Astrocyte of the spinal cord (primary cell): ENCODE data around the gene GRM7.

Source experiments
- DNase-seq: peaks from one replicate; pipeline ENCODE4 v3.0.0; 2011; ENCODE audit warnings: low read depth, low spot score
- H3K4me3 ChIP-seq: 2 replicates; pipeline ENCODE4 v1.5.1; 2011; ENCODE audit warnings: low read depth, mild to moderate bottlenecking, low read length, moderate library complexity
- in situ Hi-C: cut with HindIII; loops from 2 replicates; pipeline ENCODE4 v1.10.0; 2017; ENCODE audit warnings: low sequenced_read_pairs
- TF ChIP-seq, protein P1 (sequence below): IDR thresholded peaks from 2 replicates; pipeline ENCODE4 v1.5.1; 2012; ENCODE audit warnings: low read depth, mild to moderate bottlenecking, low read length, inconsistent platforms

GRM7 gene

DNA sequence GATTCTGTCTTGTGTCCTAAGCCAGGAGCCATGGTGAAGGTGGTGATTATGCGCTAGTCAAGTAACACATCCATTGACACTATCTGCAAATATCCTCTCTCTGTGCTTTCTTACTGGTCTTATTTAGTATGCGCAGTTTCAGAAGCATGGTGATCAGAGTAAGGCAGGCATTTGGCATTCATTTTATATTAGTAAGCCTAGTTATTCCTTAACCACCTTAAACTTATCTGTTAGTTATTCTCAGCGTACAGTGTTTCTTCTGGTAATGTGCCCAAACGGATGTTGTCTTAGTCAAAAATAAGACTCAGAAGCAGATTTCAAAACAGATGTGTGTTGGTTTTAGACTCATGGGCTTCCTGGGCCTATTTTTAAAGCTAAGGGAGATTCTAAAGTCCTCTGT is 329.2 kb downstream of the GRM7 start:
- peak; percentile 37 for DNase-seq
- in situ Hi-C loops: no loop called here
- TF ChIP-seq, protein P1, sequence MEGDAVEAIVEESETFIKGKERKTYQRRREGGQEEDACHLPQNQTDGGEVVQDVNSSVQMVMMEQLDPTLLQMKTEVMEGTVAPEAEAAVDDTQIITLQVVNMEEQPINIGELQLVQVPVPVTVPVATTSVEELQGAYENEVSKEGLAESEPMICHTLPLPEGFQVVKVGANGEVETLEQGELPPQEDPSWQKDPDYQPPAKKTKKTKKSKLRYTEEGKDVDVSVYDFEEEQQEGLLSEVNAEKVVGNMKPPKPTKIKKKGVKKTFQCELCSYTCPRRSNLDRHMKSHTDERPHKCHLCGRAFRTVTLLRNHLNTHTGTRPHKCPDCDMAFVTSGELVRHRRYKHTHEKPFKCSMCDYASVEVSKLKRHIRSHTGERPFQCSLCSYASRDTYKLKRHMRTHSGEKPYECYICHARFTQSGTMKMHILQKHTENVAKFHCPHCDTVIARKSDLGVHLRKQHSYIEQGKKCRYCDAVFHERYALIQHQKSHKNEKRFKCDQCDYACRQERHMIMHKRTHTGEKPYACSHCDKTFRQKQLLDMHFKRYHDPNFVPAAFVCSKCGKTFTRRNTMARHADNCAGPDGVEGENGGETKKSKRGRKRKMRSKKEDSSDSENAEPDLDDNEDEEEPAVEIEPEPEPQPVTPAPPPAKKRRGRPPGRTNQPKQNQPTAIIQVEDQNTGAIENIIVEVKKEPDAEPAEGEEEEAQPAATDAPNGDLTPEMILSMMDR: no peak
- H3K4me3 ChIP-seq: no peak overlapping the region

DNA sequence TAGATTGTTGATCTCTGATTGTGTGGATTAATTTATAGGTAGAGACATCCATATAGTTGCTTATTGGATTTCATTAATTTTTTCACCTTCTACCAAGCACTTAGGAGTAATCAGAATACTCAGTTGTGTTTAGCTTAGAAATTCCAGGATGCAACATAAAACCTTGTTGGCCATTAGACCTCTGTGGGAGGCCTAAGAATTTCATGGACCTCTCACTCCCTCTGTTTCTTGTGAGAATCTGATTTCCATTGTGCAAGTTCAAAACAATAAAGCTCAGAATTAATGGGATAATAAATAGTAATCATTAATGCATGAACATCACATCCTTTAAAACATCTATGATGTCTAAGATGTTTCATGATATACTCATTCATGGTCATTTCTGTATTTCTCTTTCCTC is 332.4 kb downstream of the GRM7 start:
- H3K4me3 ChIP-seq: no peak overlapping the region
- DNase-seq: no peak
- TF ChIP-seq, protein P1: no peak
- in situ Hi-C loops: no loop called here

DNA sequence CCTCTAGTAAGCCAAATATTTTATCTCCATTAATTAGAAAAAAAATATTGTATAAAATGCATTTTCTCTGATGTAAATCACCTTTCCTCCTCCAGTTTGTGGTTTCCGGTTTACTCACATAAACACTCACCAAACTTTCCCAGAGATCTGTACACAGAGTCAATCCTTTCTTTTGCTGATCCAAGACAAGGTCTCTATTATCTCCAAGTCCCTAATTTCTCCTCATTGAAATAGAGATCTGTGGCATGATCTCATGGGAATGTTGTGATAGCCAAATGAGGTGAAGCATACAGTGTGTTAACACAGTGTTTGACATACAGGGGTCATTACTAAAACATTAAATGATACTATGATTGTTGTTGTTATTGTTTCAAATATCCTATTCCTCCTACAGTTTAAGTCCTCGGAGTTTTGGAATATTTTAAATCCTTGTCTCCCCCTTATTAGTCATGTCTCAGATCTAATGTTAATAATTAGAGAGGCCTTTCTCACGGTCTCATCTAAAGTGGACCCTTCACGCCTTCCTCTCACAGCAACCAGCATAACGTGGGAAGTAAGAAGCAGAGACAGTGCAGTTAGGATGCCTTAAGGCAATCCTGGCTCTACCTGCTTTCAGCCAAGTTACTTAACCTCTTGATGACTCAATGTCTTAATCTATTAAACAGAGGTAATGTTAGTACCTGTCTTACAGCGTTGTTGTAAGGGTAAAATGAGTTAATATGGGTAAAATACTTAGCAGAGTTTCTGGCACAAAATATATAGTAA is 333.3 kb downstream of the GRM7 start:
- DNase-seq: no peak
- in situ Hi-C loops: no loop called here
- TF ChIP-seq, protein P1: no peak
- no peak overlapping the region for H3K4me3 ChIP-seq

DNA sequence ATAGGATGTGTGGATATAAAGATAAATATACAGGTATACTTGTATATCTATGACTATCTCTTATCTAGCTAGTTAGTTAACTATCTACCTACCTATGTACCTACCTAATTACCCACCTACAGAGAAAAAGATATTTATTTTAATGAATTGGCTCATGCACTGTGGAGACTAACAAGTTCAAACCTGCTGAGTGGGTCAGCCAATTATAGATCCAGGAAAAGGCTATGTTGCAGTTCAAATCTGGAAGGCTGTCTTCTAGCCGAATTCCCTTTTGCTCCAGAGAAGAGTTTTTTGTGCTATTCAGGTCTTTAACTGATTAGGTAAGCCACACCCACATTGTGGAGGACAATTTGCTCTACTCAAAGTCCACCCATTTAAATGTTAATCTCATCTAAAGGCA is 335.0 kb downstream of the GRM7 start:
- in situ Hi-C loops: no loop called here
- TF ChIP-seq, protein P1: no peak

DNA sequence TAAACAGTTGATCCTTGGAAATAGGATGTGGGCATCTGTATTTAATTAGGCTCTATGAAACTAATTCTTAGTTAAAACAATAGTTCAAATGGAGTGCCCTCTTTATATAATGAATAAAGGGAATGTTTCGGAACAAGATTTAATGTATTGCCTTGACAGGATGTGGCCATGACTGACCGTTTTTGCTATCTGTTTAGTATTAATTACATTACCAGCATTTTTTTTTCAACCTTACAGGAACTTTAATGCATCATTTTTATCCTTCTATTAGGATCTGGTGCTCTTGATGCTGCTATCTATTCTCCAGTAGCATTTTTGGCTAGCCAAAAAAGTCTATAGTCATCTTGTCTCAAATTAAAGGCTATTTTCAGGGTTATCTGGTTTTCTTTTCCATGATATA is 340.9 kb downstream of the GRM7 start:
- no peak for DNase-seq
- TF ChIP-seq, protein P1: no peak
- in situ Hi-C loops: no loop called here

More for the DNA sequence above, 335.0 kb downstream of the GRM7 start:
- no peak for DNase-seq
- no peak overlapping the region for H3K4me3 ChIP-seq

DNA sequence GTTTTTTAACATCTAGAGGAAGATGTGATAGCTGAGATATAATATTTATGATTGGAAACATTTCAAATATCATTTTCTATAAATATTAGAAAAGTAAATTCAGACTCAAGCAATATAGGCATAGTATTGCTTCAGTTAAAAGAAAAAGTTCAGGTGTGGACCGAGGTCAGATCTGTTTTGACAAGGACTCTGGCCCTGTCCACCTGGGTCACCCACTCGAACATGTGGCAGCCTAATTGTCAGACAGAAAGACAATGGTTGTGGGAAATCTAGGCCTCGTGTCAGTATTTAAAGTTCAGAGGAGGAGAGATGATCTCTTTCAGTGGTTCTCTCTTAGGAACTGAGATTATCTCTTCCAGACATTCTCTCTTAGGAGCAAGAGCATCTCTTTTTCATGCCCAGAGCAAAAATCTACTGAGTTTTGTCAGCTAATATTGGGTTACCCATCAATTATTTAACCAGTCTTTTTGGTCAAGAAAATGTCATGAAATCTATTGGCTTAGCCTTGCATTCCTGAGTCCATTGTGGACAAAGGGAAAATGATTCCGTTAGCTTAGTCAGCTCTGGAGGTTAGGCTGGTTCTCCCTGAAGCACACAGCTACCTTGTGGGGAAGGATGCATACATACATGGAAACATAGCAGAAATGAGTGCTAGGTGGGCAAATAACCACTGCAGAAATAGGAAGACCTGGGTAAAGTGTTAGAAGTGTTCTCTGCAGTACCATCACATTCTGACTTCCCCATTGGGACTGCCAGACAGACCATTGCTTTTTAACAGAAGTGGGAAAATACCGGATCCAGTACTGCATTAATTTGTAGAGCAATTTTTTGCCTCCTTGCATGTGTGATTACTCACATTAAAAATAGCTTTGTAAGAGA is 343.3 kb downstream of the GRM7 start:
- in situ Hi-C loops: no loop called here

More for the DNA sequence above, 340.9 kb downstream of the GRM7 start:
- H3K4me3 ChIP-seq: no peak overlapping the region

More for the DNA sequence above, 343.3 kb downstream of the GRM7 start:
- H3K4me3 ChIP-seq: no peak overlapping the region
- TF ChIP-seq, protein P1: no peak
- no peak for DNase-seq
